Measurements from ENCODE around the gene GRM7. TPM values are rescaled to one million over a fixed set of nuclear protein-coding genes. Genes with fewer than 3 reads are reported as not detected.

Gene GRM7
- total RNA-seq, 1 donor from 2014 or later, result 1.5 TPM

DNA sequence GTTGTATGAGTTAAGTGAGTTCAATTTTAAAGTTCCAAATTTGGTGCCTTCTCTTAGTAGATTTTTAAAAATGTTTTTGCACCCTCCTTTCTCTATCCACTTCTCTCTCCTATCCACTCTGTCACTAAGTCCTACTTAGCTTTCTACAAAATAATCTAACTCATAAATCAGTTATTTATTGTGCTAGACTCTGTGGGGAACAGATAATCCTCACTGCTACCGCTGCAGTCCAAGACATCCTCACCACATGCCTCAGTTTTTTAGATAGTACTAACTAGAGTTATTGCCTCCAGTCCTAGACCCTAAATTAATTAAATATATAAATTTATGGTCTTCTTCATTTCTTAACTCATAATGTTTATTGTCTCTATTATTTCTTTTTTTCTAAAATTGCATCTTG is 576.3 kb downstream of the GRM7 start:
- no peak for DNase-seq (ENCODE audit: low read depth, low spot score)
- Mint-ChIP-seq H3K36me3 (ENCODE audit: low read depth) (peaks cover 6% of the 10 kb centered on the region), H3K4me1 (no peaks in the 10 kb centered on the region), H3K9me3 (peaks cover 7% of the 10 kb centered on the region), H3K27ac (ENCODE audit: unreplicated experiment) (no peak overlapping the region), H3K27me3 (ENCODE audit: low read depth) (no peaks in the 10 kb centered on the region), H3K4me3 (no peak overlapping the region)
- TF ChIP-seq, protein P1, sequence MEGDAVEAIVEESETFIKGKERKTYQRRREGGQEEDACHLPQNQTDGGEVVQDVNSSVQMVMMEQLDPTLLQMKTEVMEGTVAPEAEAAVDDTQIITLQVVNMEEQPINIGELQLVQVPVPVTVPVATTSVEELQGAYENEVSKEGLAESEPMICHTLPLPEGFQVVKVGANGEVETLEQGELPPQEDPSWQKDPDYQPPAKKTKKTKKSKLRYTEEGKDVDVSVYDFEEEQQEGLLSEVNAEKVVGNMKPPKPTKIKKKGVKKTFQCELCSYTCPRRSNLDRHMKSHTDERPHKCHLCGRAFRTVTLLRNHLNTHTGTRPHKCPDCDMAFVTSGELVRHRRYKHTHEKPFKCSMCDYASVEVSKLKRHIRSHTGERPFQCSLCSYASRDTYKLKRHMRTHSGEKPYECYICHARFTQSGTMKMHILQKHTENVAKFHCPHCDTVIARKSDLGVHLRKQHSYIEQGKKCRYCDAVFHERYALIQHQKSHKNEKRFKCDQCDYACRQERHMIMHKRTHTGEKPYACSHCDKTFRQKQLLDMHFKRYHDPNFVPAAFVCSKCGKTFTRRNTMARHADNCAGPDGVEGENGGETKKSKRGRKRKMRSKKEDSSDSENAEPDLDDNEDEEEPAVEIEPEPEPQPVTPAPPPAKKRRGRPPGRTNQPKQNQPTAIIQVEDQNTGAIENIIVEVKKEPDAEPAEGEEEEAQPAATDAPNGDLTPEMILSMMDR (conservative IDR thresholded peaks at IDR 0.05), result no peak

DNA sequence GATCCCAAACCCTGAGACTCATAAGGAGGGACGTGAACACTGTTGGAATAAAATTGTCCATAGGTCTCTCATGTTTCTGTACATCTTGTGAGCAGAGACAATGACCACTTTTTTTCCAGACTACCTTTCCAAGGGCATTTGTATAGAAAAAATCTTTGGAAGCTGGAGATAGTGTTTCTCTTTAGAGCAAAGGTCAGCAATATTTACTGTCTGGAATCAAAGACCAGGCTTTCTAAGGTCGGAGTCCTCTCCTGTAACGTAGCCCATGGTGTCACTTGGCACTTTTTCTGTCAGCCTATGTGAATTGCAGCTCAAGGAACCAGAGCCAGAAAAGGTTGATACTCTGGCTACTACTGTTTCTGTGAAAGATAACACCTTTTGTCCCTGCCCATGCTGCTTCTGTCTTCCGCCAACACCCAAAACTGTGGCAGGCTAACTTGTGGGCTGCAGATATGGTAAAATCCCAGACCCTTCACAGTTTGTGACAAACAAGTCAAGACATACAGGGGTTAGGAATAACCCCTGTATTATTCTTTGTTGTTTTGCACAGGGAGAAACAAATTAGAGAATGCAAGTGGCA is 578.3 kb downstream of the GRM7 start:
- Mint-ChIP-seq H3K36me3 (ENCODE audit: low read depth) (no peaks in the 10 kb centered on the region), H3K4me3 (no peak overlapping the region), H3K27ac (ENCODE audit: unreplicated experiment) (no peak overlapping the region), H3K4me1 (no peaks in the 10 kb centered on the region), H3K9me3 (no peaks in the 10 kb centered on the region), H3K27me3 (ENCODE audit: low read depth) (no peaks in the 10 kb centered on the region)
- DNase-seq (ENCODE audit: low read depth, low spot score), result no peak
- TF ChIP-seq, protein P1 (conservative IDR thresholded peaks at IDR 0.05), result no peak

DNA sequence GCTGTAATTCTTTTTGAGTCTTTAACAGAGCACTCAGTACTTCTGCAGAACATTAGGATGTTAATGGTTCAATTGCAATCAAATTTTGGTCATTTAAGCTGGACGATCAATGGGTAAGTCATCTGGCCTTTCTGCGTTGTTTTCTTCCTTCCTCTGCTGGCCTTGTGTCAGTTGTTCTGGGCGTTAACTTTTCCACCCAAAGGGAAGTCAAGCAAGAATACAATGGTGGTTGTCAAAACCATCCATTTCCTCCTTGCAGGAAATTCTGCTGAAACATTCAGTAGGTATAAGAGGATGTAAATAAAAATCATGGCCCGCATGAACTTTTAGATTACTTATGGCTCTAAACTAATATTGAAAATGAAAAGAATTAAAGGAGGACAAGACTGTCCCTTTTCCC is 584.0 kb downstream of the GRM7 start:
- Mint-ChIP-seq H3K27ac (ENCODE audit: unreplicated experiment) (no peak overlapping the region), H3K4me3 (no peak overlapping the region), H3K36me3 (ENCODE audit: low read depth) (no peaks in the 10 kb centered on the region), H3K4me1 (peaks cover 9% of the 10 kb centered on the region), H3K27me3 (ENCODE audit: low read depth) (no peaks in the 10 kb centered on the region), H3K9me3 (no peaks in the 10 kb centered on the region)
- TF ChIP-seq, protein P1 (conservative IDR thresholded peaks at IDR 0.05), result no peak
- no peak for DNase-seq (ENCODE audit: low read depth, low spot score)

DNA sequence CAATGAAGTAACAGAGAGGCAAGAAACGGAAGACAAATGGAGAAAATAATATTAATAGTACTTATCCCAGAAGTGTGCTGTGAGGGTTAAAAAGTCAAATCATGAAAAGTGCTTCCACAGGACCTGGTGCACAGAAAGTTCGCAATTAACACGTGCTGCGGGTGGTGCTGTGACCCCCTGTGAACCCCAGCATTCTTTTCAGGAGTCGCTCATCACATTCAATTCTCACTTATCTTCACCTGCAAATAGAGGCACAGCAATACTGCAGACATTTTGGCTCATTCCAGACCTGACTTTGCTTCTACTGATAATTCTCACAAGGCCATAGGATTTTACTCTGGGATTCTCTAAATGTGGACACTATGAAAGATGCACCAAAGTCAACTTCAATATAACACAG is 584.4 kb downstream of the GRM7 start:
- no peak overlapping the region for H3K27ac Mint-ChIP-seq (ENCODE audit: unreplicated experiment)
- no peak overlapping the region for H3K4me3 Mint-ChIP-seq
- no peaks in the 10 kb centered on the region for H3K9me3 Mint-ChIP-seq
- DNase-seq (ENCODE audit: low read depth, low spot score), result no peak
- no peaks in the 10 kb centered on the region for H3K36me3 Mint-ChIP-seq (ENCODE audit: low read depth)
- TF ChIP-seq, protein P1 (conservative IDR thresholded peaks at IDR 0.05), result no peak
- no peaks in the 10 kb centered on the region for H3K27me3 Mint-ChIP-seq (ENCODE audit: low read depth)
- peaks cover 9% of the 10 kb centered on the region for H3K4me1 Mint-ChIP-seq

DNA sequence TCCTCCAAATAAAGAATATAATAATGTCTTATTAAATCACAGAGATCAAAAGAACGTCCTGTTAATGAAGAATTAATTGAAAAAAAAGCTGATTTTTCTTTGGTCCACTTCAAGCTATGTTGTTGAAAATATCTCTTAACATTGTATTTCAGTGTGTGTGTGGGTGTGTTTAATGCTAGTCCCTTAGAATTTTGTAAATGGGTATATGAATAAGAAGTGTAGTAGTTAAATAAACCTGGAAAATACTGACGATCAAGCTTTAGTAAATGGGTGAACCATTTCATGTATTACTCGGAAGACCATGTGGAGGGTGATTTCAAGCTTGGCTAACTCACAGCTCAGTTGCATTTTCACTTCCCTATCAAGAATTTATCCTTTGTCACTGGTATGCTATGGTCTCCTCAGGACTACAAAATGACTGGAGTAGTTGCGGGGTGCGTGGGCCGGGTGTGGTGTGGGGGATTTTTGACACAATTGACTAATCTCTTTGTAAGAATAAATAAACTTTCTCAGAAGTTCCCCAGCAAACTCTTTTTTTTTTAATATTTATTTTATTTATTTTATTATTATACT is 586.4 kb downstream of the GRM7 start:
- Mint-ChIP-seq H3K4me3 (no peak overlapping the region), H3K27ac (ENCODE audit: unreplicated experiment) (no peak overlapping the region), H3K27me3 (ENCODE audit: low read depth) (no peaks in the 10 kb centered on the region), H3K36me3 (ENCODE audit: low read depth) (no peaks in the 10 kb centered on the region), H3K4me1 (peaks cover 9% of the 10 kb centered on the region), H3K9me3 (no peaks in the 10 kb centered on the region)
- TF ChIP-seq, protein P1 (conservative IDR thresholded peaks at IDR 0.05), result no peak
- DNase-seq (ENCODE audit: low read depth, low spot score), result no peak

Measured in neural crest cell (in vitro differentiated cells).